ENCODE data around the gene ZBTB16. TPM values are rescaled to one million over a fixed set of nuclear protein-coding genes. Genes with fewer than 3 reads are reported as not detected.

Gene ZBTB16
- total RNA-seq, 1 donor from 2014 or later: 64.5 TPM

GRCh38 chr11:114133548-114134329, 74.2 kb downstream of the ZBTB16 start:
- no peak for TF ChIP-seq CTCF (IDR thresholded peaks at IDR 0.05; ENCODE audit: borderline replicate concordance)
- intact Hi-C loops (cut with micrococcal nuclease): no loop called here

GRCh38 chr11:114134870-114135269, 75.4 kb downstream of the ZBTB16 start:
- Histone ChIP-seq H3K27me3 (ENCODE audit: low read depth) (no peaks in the 10 kb centered on the region), H3K4me3 (no peak overlapping the region), H3K36me3 (no peaks in the 10 kb centered on the region), H3K27ac (replicated peaks) (peak overlapping the region; percentile 81), H3K9me3 (replicated peaks) (no peaks in the 10 kb centered on the region), H3K4me1 (peaks cover 100% of the 10 kb centered on the region)
- TF ChIP-seq CTCF (IDR thresholded peaks at IDR 0.05; ENCODE audit: borderline replicate concordance): no peak
- DNase-seq: no peak
- intact Hi-C loops (cut with micrococcal nuclease): no loop called here

More at GRCh38 chr11:114133548-114134329, 74.2 kb downstream of the ZBTB16 start:
- Histone ChIP-seq H3K9me3 (replicated peaks) (no peaks in the 10 kb centered on the region), H3K4me1 (peaks cover 100% of the 10 kb centered on the region), H3K27ac (replicated peaks) (peak overlapping the region; percentile 81), H3K27me3 (ENCODE audit: low read depth) (no peaks in the 10 kb centered on the region), H3K36me3 (no peaks in the 10 kb centered on the region), H3K4me3 (no peak overlapping the region)
- DNase-seq: no peak

GRCh38 chr11:114135737-114136151, 76.2 kb downstream of the ZBTB16 start:
- Histone ChIP-seq H3K27me3 (ENCODE audit: low read depth) (no peaks in the 10 kb centered on the region), H3K4me3 (no peak overlapping the region), H3K36me3 (peaks cover 7% of the 10 kb centered on the region), H3K27ac (replicated peaks) (peak overlapping the region; percentile 81), H3K9me3 (replicated peaks) (no peaks in the 10 kb centered on the region), H3K4me1 (peaks cover 100% of the 10 kb centered on the region)
- no peak for TF ChIP-seq CTCF (IDR thresholded peaks at IDR 0.05; ENCODE audit: borderline replicate concordance)
- DNase-seq: no peak
- intact Hi-C loops (cut with micrococcal nuclease): no loop called here

GRCh38 chr11:114136686-114137640, 77.5 kb downstream of the ZBTB16 start:
- TF ChIP-seq CTCF (IDR thresholded peaks at IDR 0.05; ENCODE audit: borderline replicate concordance): no peak
- H3K27ac ChIP-seq (replicated peaks): peak overlapping the region; percentile 81
- H3K9me3 ChIP-seq (replicated peaks): no peaks in the 10 kb centered on the region
- no peak for DNase-seq
- peak overlapping the region; percentile 8 for H3K4me3 ChIP-seq
- H3K4me1 ChIP-seq: peaks cover 100% of the 10 kb centered on the region
- H3K27me3 ChIP-seq (ENCODE audit: low read depth): no peaks in the 10 kb centered on the region
- H3K36me3 ChIP-seq: peaks cover 14% of the 10 kb centered on the region
- intact Hi-C loops (cut with micrococcal nuclease): no loop called here

- peaks cover 100% of the 10 kb centered on the region for H3K4me1 ChIP-seq
- peaks cover 14% of the 10 kb centered on the region for H3K36me3 ChIP-seq
- DNase-seq: peak; percentile 57
- H3K27ac ChIP-seq (replicated peaks): peak overlapping the region; percentile 81
- TF ChIP-seq CTCF (IDR thresholded peaks at IDR 0.05; ENCODE audit: borderline replicate concordance): no peak
- intact Hi-C loops (cut with micrococcal nuclease): no loop called here
- H3K27me3 ChIP-seq (ENCODE audit: low read depth): no peaks in the 10 kb centered on the region
- H3K9me3 ChIP-seq (replicated peaks): no peaks in the 10 kb centered on the region
- peak overlapping the region; percentile 8 for H3K4me3 ChIP-seq
Observed at GRCh38 chr11:114137838-114138237, 78.3 kb downstream of the ZBTB16 start.
